Measurements from ENCODE around the gene SLC22A16.
"Not testable (repeated sequence)": the region's sequence is repeated elsewhere in the genome, so short reads cannot be mapped to it uniquely, and the experiment has no call there.

SLC22A16 gene

DNA sequence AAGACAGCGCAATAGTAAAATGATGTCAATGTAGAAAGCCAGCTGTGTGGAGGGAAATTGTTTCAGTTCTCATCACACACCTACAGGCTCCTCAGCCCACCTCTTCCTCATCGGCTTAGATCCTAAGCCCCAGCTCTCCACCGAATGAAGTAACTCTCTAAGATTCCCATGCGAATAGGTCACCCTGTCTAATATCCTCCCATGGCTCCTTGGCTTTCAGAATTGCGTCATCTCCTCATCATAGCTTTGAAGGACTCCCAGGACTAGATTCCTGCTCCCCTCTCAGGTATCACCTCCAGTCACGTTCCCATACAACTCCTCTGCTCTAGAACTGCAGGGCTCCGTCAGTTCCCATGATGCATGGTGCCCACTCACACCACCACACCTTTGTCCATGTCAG, 16.2 kb upstream of the SLC22A16 start:
- DNase-seq, result no peak
- no peaks in the 10 kb centered on the region for H3K36me3 Mint-ChIP-seq (ENCODE audit: low read depth)
- TF ChIP-seq, protein P1, sequence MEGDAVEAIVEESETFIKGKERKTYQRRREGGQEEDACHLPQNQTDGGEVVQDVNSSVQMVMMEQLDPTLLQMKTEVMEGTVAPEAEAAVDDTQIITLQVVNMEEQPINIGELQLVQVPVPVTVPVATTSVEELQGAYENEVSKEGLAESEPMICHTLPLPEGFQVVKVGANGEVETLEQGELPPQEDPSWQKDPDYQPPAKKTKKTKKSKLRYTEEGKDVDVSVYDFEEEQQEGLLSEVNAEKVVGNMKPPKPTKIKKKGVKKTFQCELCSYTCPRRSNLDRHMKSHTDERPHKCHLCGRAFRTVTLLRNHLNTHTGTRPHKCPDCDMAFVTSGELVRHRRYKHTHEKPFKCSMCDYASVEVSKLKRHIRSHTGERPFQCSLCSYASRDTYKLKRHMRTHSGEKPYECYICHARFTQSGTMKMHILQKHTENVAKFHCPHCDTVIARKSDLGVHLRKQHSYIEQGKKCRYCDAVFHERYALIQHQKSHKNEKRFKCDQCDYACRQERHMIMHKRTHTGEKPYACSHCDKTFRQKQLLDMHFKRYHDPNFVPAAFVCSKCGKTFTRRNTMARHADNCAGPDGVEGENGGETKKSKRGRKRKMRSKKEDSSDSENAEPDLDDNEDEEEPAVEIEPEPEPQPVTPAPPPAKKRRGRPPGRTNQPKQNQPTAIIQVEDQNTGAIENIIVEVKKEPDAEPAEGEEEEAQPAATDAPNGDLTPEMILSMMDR (IDR thresholded peaks at IDR 0.05), result no peak
- peaks cover 7% of the 10 kb centered on the region for H3K9me3 Mint-ChIP-seq
- H3K27me3 Mint-ChIP-seq (ENCODE audit: low read depth, poor library complexity), result peaks cover 4% of the 10 kb centered on the region
- H3K27ac Mint-ChIP-seq, result no peak overlapping the region
- H3K4me3 Mint-ChIP-seq, result no peak overlapping the region
- H3K4me1 Mint-ChIP-seq, result peaks cover 30% of the 10 kb centered on the region

GRCh38 chr6:110491644-110492317, 15.4 kb upstream of the SLC22A16 start:
- TF ChIP-seq, protein P1 (IDR thresholded peaks at IDR 0.05), result no peak
- Mint-ChIP-seq H3K27ac (peak overlapping the region; percentile 43), H3K4me3 (peak overlapping the region; percentile 38), H3K27me3 (ENCODE audit: low read depth, poor library complexity) (peaks cover 5% of the 10 kb centered on the region), H3K36me3 (ENCODE audit: low read depth) (no peaks in the 10 kb centered on the region), H3K9me3 (peaks cover 3% of the 10 kb centered on the region), H3K4me1 (peaks cover 26% of the 10 kb centered on the region)
- DNase-seq, result no peak

DNA sequence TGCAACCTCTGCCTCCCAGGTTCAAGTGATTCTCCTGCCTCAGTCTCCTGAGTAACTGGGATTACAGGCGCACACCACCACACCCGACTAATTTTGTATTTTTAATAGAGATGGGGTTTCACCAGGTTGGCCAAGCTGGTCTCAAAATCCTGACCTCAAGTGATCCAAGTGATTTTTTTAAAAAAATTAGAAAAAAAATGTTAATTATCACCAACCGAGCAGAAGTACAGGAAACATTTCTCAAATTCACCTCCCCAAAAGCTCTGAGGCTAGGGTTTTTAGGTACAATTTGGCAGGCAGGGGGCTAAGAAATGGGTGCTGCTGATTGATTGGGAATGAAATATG, 14.9 kb upstream of the SLC22A16 start:
- Mint-ChIP-seq H3K36me3 (ENCODE audit: low read depth) (no peaks in the 10 kb centered on the region), H3K9me3 (peaks cover 3% of the 10 kb centered on the region), H3K27ac (peak overlapping the region; percentile 43), H3K27me3 (ENCODE audit: low read depth, poor library complexity) (peaks cover 8% of the 10 kb centered on the region), H3K4me1 (peaks cover 23% of the 10 kb centered on the region), H3K4me3 (no peak overlapping the region)
- DNase-seq, result no peak
- TF ChIP-seq, protein P1 (IDR thresholded peaks at IDR 0.05), result no peak

- Mint-ChIP-seq H3K27me3 (ENCODE audit: low read depth, poor library complexity) (peaks cover 11% of the 10 kb centered on the region), H3K27ac (no peak overlapping the region)
- no peak for DNase-seq
Observed at GRCh38 chr6:110490110-110490509, 13.7 kb upstream of the SLC22A16 start.

DNA sequence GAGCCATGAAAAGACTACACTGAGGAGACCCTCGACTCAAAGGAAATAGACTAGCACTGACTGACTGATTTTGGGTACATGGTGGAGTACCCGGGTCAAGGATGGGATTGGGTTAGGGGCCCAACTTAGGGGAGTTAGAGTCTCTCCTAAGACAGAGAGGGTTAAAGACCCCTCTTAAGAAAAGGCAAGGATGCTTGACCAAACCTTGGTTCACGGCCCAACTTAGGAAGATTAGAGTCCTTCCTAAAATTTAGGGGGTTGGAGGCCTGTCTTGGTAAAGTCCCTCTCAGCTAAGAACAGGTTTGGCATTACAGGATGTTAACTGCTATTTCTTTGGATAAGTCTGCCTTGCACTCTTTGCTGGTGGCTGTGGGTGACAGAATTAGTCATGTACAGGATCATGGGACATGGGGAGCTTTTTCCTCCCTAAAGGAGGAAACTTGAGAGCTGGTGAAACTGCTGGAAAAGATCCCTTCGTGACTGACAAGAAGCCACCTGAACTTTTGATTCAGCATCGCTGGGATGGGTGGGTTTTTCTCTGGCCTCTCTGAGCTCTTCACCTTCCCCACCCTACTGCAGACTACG, 12.3 kb upstream of the SLC22A16 start:
- no peak overlapping the region for H3K4me3 Mint-ChIP-seq
- H3K36me3 Mint-ChIP-seq (ENCODE audit: low read depth), result no peaks in the 10 kb centered on the region
- peaks cover 13% of the 10 kb centered on the region for H3K4me1 Mint-ChIP-seq
- H3K9me3 Mint-ChIP-seq, result no peaks in the 10 kb centered on the region
- no peak for DNase-seq
- TF ChIP-seq, protein P1 (IDR thresholded peaks at IDR 0.05), result no peak
- H3K27ac Mint-ChIP-seq, result no peak overlapping the region
- peaks cover 11% of the 10 kb centered on the region for H3K27me3 Mint-ChIP-seq (ENCODE audit: low read depth, poor library complexity)

More at GRCh38 chr6:110490110-110490509, 13.7 kb upstream of the SLC22A16 start:
- Mint-ChIP-seq H3K36me3 (ENCODE audit: low read depth) (no peaks in the 10 kb centered on the region), H3K4me3 (no peak overlapping the region), H3K9me3 (no peaks in the 10 kb centered on the region), H3K4me1 (peaks cover 13% of the 10 kb centered on the region)
- TF ChIP-seq, protein P1 (IDR thresholded peaks at IDR 0.05), result no peak

DNA sequence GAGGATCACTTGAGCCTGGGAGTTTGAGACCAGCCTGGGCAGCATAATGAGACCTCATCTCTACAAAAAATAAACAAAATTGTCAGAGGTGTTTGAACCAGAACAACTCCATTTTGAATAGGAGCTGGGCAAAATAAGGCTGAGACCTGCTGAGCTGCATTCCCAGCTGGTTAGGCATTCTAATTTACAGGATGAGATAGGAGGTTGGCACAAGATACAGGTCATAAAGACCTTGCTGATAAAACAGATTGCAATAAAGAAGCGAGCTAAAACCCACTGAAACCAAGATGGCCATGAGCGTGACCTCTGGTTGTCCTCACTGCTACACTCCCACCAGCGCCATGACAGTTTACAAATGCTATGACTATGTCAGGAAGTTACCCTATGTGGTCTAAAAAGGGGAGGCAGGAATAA, 11.6 kb upstream of the SLC22A16 start:
- H3K36me3 Mint-ChIP-seq (ENCODE audit: low read depth); H3K9me3 Mint-ChIP-seq; DNase-seq; H3K4me3 Mint-ChIP-seq; H3K27ac Mint-ChIP-seq: not testable (repeated sequence)
- Mint-ChIP-seq H3K27me3 (ENCODE audit: low read depth, poor library complexity) (peaks cover 15% of the 10 kb centered on the region), H3K4me1 (peaks cover 13% of the 10 kb centered on the region)
